Neural progenitor cell (in vitro differentiated cells): ENCODE measurements around the gene ALOX12B. TPM values are rescaled to one million over a fixed set of nuclear protein-coding genes. Genes with fewer than 3 reads are reported as not detected.

ENCODE experiments used
- DNase-seq: peaks from one replicate; pipeline ENCODE4 v3.0.0-alpha.2; 2016; ENCODE audit warnings: low spot score
- H2AFZ ChIP-seq: fragments of 200-600 bp; sonication (generic); replicated peaks from 2 replicates; pipeline ENCODE4 v1.6.1; 2016; ENCODE audit warnings: antibody characterized with exemption
- H3F3A ChIP-seq: fragments of 200-600 bp; sonication (generic); 2 replicates; pipeline ENCODE4 v1.6.1; 2016; ENCODE audit warnings: antibody characterized with exemption, low read depth
- H3K27ac ChIP-seq: fragments of 200-600 bp; sonication (generic); 2 replicates; pipeline ENCODE4 v1.5.1; 2016; ENCODE audit warnings: mild to moderate bottlenecking
- H3K27me3 ChIP-seq: fragments of 200-600 bp; sonication (generic); 2 replicates; pipeline ENCODE4 v1.6.1; 2016; ENCODE audit warnings: mild to moderate bottlenecking, moderate library complexity
- H3K36me3 ChIP-seq: fragments of 200-600 bp; sonication (generic); 2 replicates; pipeline ENCODE4 v1.5.1; 2016
- H3K4me1 ChIP-seq: fragments of 200-600 bp; sonication (generic); 2 replicates; pipeline ENCODE4 v1.6.1; 2016; ENCODE audit warnings: mixed run types
- H3K4me2 ChIP-seq: fragments of 200-600 bp; sonication (generic); 2 replicates; pipeline ENCODE4 v1.6.1; 2016
- H3K4me3 ChIP-seq: fragments of 200-600 bp; sonication (generic); 2 replicates; pipeline ENCODE4 v1.5.1; 2016
- H3K79me2 ChIP-seq: fragments of 200-600 bp; sonication (generic); 2 replicates; pipeline ENCODE4 v1.6.1; 2016; ENCODE audit warnings: low read depth
- H3K9ac ChIP-seq: fragments of 200-600 bp; sonication (generic); 2 replicates; pipeline ENCODE4 v1.6.1; 2016
- H3K9me3 ChIP-seq: fragments of 200-600 bp; sonication (generic); 2 replicates; pipeline ENCODE4 v1.5.1; 2016; ENCODE audit warnings: low read depth
- H4K20me1 ChIP-seq: fragments of 200-600 bp; sonication (generic); 2 replicates; pipeline ENCODE4 v1.6.1; 2016; ENCODE audit warnings: low read depth
- H3K27ac Mint-ChIP-seq: 3 replicates; pipeline ENCODE4 v1.8.0; 2021; ENCODE audit warnings: mixed read lengths
- H3K27me3 Mint-ChIP-seq: 2 replicates; pipeline ENCODE4 v1.8.0; 2022; ENCODE audit warnings: low read depth, mild to moderate bottlenecking, inconsistent platforms, moderate library complexity, mixed read lengths; ENCODE audit not compliant: insufficient read depth
- H3K36me3 Mint-ChIP-seq: 3 replicates; pipeline ENCODE4 v1.8.0; 2021; ENCODE audit warnings: mixed read lengths
- H3K4me1 Mint-ChIP-seq: 3 replicates; pipeline ENCODE4 v1.8.0; 2021; ENCODE audit warnings: mixed read lengths
- H3K4me3 Mint-ChIP-seq: 3 replicates; pipeline ENCODE4 v1.8.0; 2021; ENCODE audit warnings: mild to moderate bottlenecking, moderate library complexity, mixed read lengths
- H3K9me3 Mint-ChIP-seq: 3 replicates; pipeline ENCODE4 v1.8.0; 2020; ENCODE audit warnings: mixed read lengths
- CTCF ChIP-seq: fragments of 200-600 bp; sonication (generic); IDR thresholded peaks from 2 replicates; pipeline ENCODE4 v1.5.1; 2017; ENCODE audit warnings: antibody characterized with exemption, mild to moderate bottlenecking
- EZH2 ChIP-seq: fragments of 200-600 bp; sonication (generic); IDR thresholded peaks from 2 replicates; pipeline ENCODE4 v1.6.1; 2017; ENCODE audit warnings: antibody characterized with exemption, mild to moderate bottlenecking, moderate library complexity
- EZH2phosphoT487 ChIP-seq: fragments of 200-600 bp; sonication (generic); IDR thresholded peaks from 2 replicates; pipeline ENCODE4 v1.6.1; 2017; ENCODE audit warnings: antibody characterized with exemption
- total RNA-seq: library from RNA; depleted of rRNA; stranded (reverse); fragments of >200 nt; gene quantifications from 2 replicates; pipeline ENCODE4 v1.2.3, GENCODE V29; 2015; ENCODE audit warnings: low replicate concordance

Gene ALOX12B
- total RNA-seq, 1 donor from 2014 or later: not detected

GRCh38 chr17:8052256-8053252 is 35.0 kb downstream of the ALOX12B start:
- TF ChIP-seq EZH2phosphoT487 (no peak), EZH2 (no peak), CTCF (no peak)
- Histone ChIP-seq H3K36me3 (no peaks in the 10 kb centered on the region), H3K4me2 (no peak overlapping the region), H3F3A (no peaks in the 10 kb centered on the region), H3K9ac (no peak overlapping the region), H3K4me1 (no peaks in the 10 kb centered on the region), H3K9me3 (no peaks in the 10 kb centered on the region), H3K4me3 (no peak overlapping the region), H3K27me3 (peaks cover 32% of the 10 kb centered on the region), H3K27ac (no peak overlapping the region), H2AFZ (no peak overlapping the region), H3K79me2 (no peaks in the 10 kb centered on the region), H4K20me1 (no peaks in the 10 kb centered on the region)
- H3K4me3 Mint-ChIP-seq: no peak overlapping the region
- H3K4me1 Mint-ChIP-seq: peaks cover 4% of the 10 kb centered on the region
- no peak overlapping the region for H3K27ac Mint-ChIP-seq
- H3K27me3 Mint-ChIP-seq: peaks cover 10% of the 10 kb centered on the region
- DNase-seq: no peak
- H3K9me3 Mint-ChIP-seq: peaks cover 2% of the 10 kb centered on the region
- no peaks in the 10 kb centered on the region for H3K36me3 Mint-ChIP-seq

DNA sequence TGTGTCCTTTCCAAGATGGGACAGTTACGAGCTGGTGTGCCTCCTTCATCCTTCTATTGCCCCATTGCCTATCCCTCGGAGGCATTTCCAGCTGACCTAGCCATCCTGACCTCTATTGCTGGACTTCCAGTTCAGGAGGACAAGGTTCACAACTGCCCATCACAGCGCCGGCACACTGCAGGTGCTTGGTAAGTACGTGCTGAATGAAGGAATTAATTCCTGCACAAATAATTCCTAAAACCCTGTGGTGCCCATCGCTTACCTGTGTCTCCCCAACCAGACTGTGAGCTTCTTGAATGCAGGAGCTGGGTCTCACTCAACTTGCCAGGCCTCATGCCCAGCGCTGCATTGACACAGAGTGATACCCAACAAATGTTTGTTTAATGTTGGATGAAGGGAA is 35.7 kb downstream of the ALOX12B start:
- DNase-seq: no peak
- H2AFZ ChIP-seq: no peak overlapping the region
- TF ChIP-seq EZH2 (no peak), EZH2phosphoT487 (no peak), CTCF (no peak)
- no peaks in the 10 kb centered on the region for H4K20me1 ChIP-seq
- H3K27ac ChIP-seq: no peak overlapping the region
- Mint-ChIP-seq H3K27me3 (peaks cover 7% of the 10 kb centered on the region), H3K27ac (no peak overlapping the region), H3K4me3 (peak overlapping the region; percentile 10), H3K9me3 (peaks cover 2% of the 10 kb centered on the region), H3K4me1 (no peaks in the 10 kb centered on the region), H3K36me3 (no peaks in the 10 kb centered on the region)
- H3K9me3 ChIP-seq: no peaks in the 10 kb centered on the region
- H3K36me3 ChIP-seq: no peaks in the 10 kb centered on the region
- H3K27me3 ChIP-seq: peaks cover 25% of the 10 kb centered on the region
- H3K9ac ChIP-seq: no peak overlapping the region
- H3F3A ChIP-seq: no peaks in the 10 kb centered on the region
- no peaks in the 10 kb centered on the region for H3K79me2 ChIP-seq
- no peak overlapping the region for H3K4me2 ChIP-seq
- H3K4me1 ChIP-seq: no peaks in the 10 kb centered on the region
- H3K4me3 ChIP-seq: no peak overlapping the region

DNA sequence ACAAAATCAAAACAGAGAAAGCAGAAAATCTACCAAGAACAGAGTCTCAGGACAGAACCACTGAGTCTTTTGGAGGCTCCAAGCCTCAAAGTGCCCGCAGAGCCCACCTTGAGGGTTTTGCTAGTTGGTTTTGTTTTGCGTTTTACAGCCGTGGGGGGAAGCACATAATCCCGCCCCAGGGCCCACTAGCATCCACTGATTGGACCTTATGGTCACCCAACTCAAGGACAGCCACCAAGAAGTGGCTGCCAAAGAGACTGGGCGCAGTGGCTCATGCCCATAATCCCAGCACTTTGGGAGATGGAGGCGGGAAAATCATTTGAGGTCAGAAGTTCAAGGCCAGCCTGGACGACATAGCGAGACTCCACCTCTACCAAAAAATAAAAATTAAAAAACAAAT is 38.8 kb downstream of the ALOX12B start:
- no peaks in the 10 kb centered on the region for H3K36me3 ChIP-seq
- no peaks in the 10 kb centered on the region for H3F3A ChIP-seq
- Mint-ChIP-seq H3K36me3 (no peaks in the 10 kb centered on the region), H3K27ac (no peak overlapping the region), H3K4me1 (no peaks in the 10 kb centered on the region), H3K9me3 (peaks cover 2% of the 10 kb centered on the region), H3K27me3 (peaks cover 7% of the 10 kb centered on the region), H3K4me3 (no peak overlapping the region)
- no peak overlapping the region for H3K4me2 ChIP-seq
- H2AFZ ChIP-seq: no peak overlapping the region
- no peak overlapping the region for H3K9ac ChIP-seq
- no peaks in the 10 kb centered on the region for H4K20me1 ChIP-seq
- H3K27me3 ChIP-seq: peaks cover 16% of the 10 kb centered on the region
- DNase-seq: no peak
- H3K9me3 ChIP-seq: no peaks in the 10 kb centered on the region
- H3K27ac ChIP-seq: no peak overlapping the region
- no peak overlapping the region for H3K4me3 ChIP-seq
- no peaks in the 10 kb centered on the region for H3K79me2 ChIP-seq
- TF ChIP-seq EZH2phosphoT487: no peak
- no peak for TF ChIP-seq EZH2
- no peak for TF ChIP-seq CTCF
- no peaks in the 10 kb centered on the region for H3K4me1 ChIP-seq
